WTC11 (cell line): ENCODE data around the gene RNF40. TPM values are rescaled to one million over a fixed set of nuclear protein-coding genes. Genes with fewer than 3 reads are reported as not detected.

ENCODE experiments used
- ATAC-seq: fragments of 200-7000 bp; cut with Tn5 transposase; 2 replicates; pipeline ENCODE4 v1.10.0; 2021; ENCODE audit warnings: mild to moderate bottlenecking, moderate library complexity
- CTCF ChIA-PET: fragments of 300-600 bp; sonication (Branson Sonifier 250); formaldehyde crosslinking; loops from one replicate; lab custom pipeline; 2021; ENCODE audit warnings: antibody characterized with exemption; lab: Charles Lee
- POLR2A ChIA-PET: fragments of 350-600 bp; sonication (Branson Sonifier 250); formaldehyde crosslinking; loops from one replicate; lab custom pipeline; 2021; ENCODE audit warnings: antibody characterized with exemption; lab: Charles Lee
- DNase-seq: peaks from one replicate; pipeline ENCODE4 v3.0.0; 2021; ENCODE audit warnings: low spot score
- H3K27ac Mint-ChIP-seq: 2 replicates; pipeline ENCODE4 v1.8.0; 2021; ENCODE audit warnings: mixed read lengths
- H3K27me3 Mint-ChIP-seq: 2 replicates; pipeline ENCODE4 v1.8.0; 2021; ENCODE audit warnings: low read depth, mild to moderate bottlenecking, moderate library complexity, mixed read lengths
- H3K36me3 Mint-ChIP-seq: 2 replicates; pipeline ENCODE4 v1.8.0; 2021; ENCODE audit warnings: mixed read lengths
- H3K4me1 Mint-ChIP-seq: 2 replicates; pipeline ENCODE4 v1.8.0; 2022; ENCODE audit warnings: mixed read lengths
- H3K4me3 Mint-ChIP-seq: 2 replicates; pipeline ENCODE4 v1.8.0; 2021; ENCODE audit warnings: mild to moderate bottlenecking, moderate library complexity, mixed read lengths
- H3K9me3 Mint-ChIP-seq: 2 replicates; pipeline ENCODE4 v1.8.0; 2021; ENCODE audit warnings: mixed read lengths
- CREB1 ChIP-seq: sonication (generic); formaldehyde crosslinking; IDR thresholded peaks from 2 replicates; pipeline ENCODE4 v1.8.0; 2023; ENCODE audit warnings: mild to moderate bottlenecking, missing genetic modification reagents
- GABPB1 ChIP-seq: sonication (generic); formaldehyde crosslinking; IDR thresholded peaks from 2 replicates; pipeline ENCODE4 v1.8.1; 2023; ENCODE audit warnings: mild to moderate bottlenecking, missing genetic modification reagents
- GRHL2 ChIP-seq: fragments of 250-450 bp; sonication (Bioruptor Pico); IDR thresholded peaks from 2 replicates; pipeline ENCODE4 v1.8.0; 2022; ENCODE audit warnings: mild to moderate bottlenecking, moderate library complexity; ENCODE audit not compliant: insufficient replicate concordance, severe bottlenecking
- GTF2I ChIP-seq: fragments of 250-450 bp; sonication (Bioruptor Pico); conservative IDR thresholded peaks from 2 replicates; pipeline ENCODE4 v1.4.0; 2021; ENCODE audit warnings: mild to moderate bottlenecking
- JUN ChIP-seq: sonication (generic); formaldehyde crosslinking; IDR thresholded peaks from 2 replicates; pipeline ENCODE4 v1.8.0; 2023; ENCODE audit warnings: mild to moderate bottlenecking, missing genetic modification reagents
- KAT7 ChIP-seq: sonication (generic); formaldehyde crosslinking; IDR thresholded peaks from 2 replicates; pipeline ENCODE4 v1.8.1; 2023; ENCODE audit warnings: missing genetic modification reagents, mild to moderate bottlenecking, borderline replicate concordance
- RELA ChIP-seq: sonication (generic); formaldehyde crosslinking; IDR thresholded peaks from 2 replicates; pipeline ENCODE4 v1.8.1; 2022; ENCODE audit warnings: missing genetic modification reagents, mild to moderate bottlenecking, borderline replicate concordance
- RORB ChIP-seq: fragments of 250-450 bp; sonication (Bioruptor Pico); IDR thresholded peaks from 2 replicates; pipeline ENCODE4 v1.9.0; 2021; ENCODE audit warnings: mild to moderate bottlenecking
- ZNF263 ChIP-seq: sonication (generic); formaldehyde crosslinking; IDR thresholded peaks from 2 replicates; pipeline ENCODE4 v1.8.1; 2022; ENCODE audit warnings: low read depth, mild to moderate bottlenecking, moderate library complexity, missing genetic modification reagents
- total RNA-seq: library from RNA; stranded (reverse); gene quantifications from 3 replicates; pipeline ENCODE4 v1.2.3, GENCODE V29; 2021
- TF ChIP-seq, protein P1 (sequence below): sonication (generic); formaldehyde crosslinking; IDR thresholded peaks from 2 replicates; pipeline ENCODE4 v1.8.1; 2023; ENCODE audit warnings: mild to moderate bottlenecking, missing genetic modification reagents
- TF ChIP-seq, protein P2 (sequence below): fragments of 250-450 bp; sonication (Bioruptor Pico); conservative IDR thresholded peaks from 2 replicates; pipeline ENCODE4 v1.9.0; 2021; ENCODE audit warnings: mild to moderate bottlenecking
- TF ChIP-seq, protein P3 (sequence below): fragments of 250-450 bp; sonication (Bioruptor Pico); IDR thresholded peaks from 2 replicates; pipeline ENCODE4 v1.9.0; 2021; ENCODE audit warnings: mild to moderate bottlenecking
- TF ChIP-seq, protein P4 (sequence below): fragments of 250-450 bp; sonication (Bioruptor Pico); IDR thresholded peaks from 2 replicates; pipeline ENCODE4 v1.9.0; 2021; ENCODE audit warnings: mild to moderate bottlenecking
- TF ChIP-seq, protein P5 (sequence below): sonication (generic); formaldehyde crosslinking; IDR thresholded peaks from 2 replicates; pipeline ENCODE4 v1.8.0; 2022; ENCODE audit warnings: mild to moderate bottlenecking, missing genetic modification reagents
- TF ChIP-seq, protein P6 (sequence below): sonication (generic); formaldehyde crosslinking; IDR thresholded peaks from 2 replicates; pipeline ENCODE4 v1.8.1; 2022; ENCODE audit warnings: mild to moderate bottlenecking, missing genetic modification reagents, moderate library complexity, borderline replicate concordance
- TF ChIP-seq, protein P7 (sequence below): sonication (generic); formaldehyde crosslinking; conservative IDR thresholded peaks from 2 replicates; pipeline ENCODE4 v1.8.1; 2022; ENCODE audit warnings: mild to moderate bottlenecking, missing genetic modification reagents
- TF ChIP-seq, protein P8 (sequence below): sonication (generic); formaldehyde crosslinking; IDR thresholded peaks from 2 replicates; pipeline ENCODE4 v1.8.0; 2022; ENCODE audit warnings: mild to moderate bottlenecking, missing genetic modification reagents

RNF40 gene
- total RNA-seq, 1 experiment from 2014 or later: 77.1 TPM

DNA sequence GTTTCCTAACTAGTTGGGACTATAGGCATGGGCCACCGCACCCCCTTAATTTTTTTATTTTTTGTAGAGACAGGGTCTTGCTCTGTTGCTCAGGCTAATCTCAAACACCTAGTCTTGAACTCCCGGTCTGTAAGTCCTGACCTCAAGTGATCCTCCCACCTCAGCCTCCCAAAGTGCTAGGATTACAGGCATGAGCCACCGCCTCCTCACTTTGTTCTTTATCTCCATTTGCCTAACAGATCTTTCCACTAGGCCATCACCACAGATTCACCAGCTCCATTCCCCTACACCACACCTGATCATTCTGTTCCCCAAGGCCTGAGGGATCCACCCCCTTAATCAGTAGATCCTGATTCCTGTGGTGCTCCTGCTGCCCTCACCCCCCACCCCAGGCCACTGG, 32.5 kb downstream of the RNF40 start (continued):
- TF ChIP-seq, protein P1, sequence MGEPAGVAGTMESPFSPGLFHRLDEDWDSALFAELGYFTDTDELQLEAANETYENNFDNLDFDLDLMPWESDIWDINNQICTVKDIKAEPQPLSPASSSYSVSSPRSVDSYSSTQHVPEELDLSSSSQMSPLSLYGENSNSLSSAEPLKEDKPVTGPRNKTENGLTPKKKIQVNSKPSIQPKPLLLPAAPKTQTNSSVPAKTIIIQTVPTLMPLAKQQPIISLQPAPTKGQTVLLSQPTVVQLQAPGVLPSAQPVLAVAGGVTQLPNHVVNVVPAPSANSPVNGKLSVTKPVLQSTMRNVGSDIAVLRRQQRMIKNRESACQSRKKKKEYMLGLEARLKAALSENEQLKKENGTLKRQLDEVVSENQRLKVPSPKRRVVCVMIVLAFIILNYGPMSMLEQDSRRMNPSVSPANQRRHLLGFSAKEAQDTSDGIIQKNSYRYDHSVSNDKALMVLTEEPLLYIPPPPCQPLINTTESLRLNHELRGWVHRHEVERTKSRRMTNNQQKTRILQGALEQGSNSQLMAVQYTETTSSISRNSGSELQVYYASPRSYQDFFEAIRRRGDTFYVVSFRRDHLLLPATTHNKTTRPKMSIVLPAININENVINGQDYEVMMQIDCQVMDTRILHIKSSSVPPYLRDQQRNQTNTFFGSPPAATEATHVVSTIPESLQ (CRISPR knock-in tag): no peak

DNA sequence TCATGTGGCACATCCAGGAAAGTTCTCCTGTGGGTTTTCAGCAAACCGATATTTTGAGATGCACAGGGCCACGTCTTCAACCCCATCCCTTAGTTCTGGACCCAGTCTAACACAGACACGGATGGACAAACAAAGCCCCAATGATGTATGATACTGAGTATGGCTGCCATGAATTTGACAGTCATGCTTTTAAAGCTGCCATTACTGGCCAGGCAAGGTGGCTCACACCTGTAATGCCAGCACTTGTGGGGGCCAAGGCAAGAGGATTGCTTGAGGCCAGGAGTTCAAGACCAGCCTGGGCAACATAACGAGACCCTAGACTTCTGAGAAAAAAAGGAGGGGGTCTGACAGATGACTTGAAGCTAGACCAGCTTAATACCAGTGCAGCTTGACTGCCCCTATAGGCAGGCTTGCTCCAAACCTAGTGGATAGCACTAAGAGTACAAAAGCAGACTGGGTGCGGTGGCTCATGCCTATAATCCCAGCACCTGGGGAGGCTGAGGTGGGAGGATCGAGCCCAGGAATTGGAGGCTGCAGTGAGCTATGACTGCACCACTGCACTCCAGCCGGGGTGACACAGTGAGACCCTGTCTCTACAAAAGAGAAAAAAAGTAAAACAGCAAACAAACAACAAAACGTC, 35.7 kb downstream of the RNF40 start:
- TF ChIP-seq, protein P2, sequence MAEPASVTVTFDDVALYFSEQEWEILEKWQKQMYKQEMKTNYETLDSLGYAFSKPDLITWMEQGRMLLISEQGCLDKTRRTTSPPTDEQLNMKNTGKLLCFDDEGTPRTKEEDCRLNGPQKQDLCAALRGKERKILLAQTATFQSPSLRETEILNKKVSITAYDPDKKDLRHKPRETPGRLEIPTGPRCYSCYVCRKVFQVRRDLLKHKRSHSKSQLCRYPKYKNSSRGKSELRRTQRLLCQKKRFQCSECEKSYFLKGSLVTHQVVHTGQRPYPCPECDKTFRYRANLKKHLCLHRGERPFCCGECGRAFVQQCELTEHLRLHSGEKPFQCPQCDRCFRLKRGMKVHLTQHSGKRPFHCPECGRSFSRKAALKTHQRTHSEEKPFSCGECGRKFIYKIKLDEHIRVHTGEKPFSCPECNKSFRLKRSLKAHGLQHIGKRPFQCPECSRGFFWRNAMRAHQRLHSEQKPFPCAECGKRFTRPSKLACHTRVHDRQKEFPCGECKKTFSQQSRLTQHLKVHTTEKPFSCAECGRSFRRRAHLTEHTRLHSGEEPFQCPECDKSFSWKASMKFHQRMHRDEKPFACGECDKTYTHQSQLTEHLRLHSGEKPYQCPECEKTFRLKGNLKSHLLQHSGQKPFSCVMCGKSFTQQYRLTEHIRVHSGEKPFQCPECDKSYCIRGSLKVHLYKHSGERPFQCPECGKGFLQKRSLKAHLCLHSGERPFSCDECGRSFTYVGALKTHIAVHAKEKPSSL: no peak
- no peak for TF ChIP-seq ZNF263
- TF ChIP-seq, protein P3, sequence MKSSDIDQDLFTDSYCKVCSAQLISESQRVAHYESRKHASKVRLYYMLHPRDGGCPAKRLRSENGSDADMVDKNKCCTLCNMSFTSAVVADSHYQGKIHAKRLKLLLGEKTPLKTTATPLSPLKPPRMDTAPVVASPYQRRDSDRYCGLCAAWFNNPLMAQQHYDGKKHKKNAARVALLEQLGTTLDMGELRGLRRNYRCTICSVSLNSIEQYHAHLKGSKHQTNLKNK (CRISPR knock-in tag): no peak
- TF ChIP-seq, protein P4, sequence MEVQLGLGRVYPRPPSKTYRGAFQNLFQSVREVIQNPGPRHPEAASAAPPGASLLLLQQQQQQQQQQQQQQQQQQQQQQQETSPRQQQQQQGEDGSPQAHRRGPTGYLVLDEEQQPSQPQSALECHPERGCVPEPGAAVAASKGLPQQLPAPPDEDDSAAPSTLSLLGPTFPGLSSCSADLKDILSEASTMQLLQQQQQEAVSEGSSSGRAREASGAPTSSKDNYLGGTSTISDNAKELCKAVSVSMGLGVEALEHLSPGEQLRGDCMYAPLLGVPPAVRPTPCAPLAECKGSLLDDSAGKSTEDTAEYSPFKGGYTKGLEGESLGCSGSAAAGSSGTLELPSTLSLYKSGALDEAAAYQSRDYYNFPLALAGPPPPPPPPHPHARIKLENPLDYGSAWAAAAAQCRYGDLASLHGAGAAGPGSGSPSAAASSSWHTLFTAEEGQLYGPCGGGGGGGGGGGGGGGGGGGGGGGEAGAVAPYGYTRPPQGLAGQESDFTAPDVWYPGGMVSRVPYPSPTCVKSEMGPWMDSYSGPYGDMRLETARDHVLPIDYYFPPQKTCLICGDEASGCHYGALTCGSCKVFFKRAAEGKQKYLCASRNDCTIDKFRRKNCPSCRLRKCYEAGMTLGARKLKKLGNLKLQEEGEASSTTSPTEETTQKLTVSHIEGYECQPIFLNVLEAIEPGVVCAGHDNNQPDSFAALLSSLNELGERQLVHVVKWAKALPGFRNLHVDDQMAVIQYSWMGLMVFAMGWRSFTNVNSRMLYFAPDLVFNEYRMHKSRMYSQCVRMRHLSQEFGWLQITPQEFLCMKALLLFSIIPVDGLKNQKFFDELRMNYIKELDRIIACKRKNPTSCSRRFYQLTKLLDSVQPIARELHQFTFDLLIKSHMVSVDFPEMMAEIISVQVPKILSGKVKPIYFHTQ: no peak
- no peak for TF ChIP-seq GRHL2 (CRISPR knock-in tag)
- TF ChIP-seq, protein P5, sequence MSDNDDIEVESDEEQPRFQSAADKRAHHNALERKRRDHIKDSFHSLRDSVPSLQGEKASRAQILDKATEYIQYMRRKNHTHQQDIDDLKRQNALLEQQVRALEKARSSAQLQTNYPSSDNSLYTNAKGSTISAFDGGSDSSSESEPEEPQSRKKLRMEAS (CRISPR knock-in tag): no peak
- no peak for TF ChIP-seq KAT7 (CRISPR knock-in tag)
- TF ChIP-seq, protein P6, sequence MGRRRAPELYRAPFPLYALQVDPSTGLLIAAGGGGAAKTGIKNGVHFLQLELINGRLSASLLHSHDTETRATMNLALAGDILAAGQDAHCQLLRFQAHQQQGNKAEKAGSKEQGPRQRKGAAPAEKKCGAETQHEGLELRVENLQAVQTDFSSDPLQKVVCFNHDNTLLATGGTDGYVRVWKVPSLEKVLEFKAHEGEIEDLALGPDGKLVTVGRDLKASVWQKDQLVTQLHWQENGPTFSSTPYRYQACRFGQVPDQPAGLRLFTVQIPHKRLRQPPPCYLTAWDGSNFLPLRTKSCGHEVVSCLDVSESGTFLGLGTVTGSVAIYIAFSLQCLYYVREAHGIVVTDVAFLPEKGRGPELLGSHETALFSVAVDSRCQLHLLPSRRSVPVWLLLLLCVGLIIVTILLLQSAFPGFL (CRISPR knock-in tag): no peak
- no peak for TF ChIP-seq GABPB1
- no peak for TF ChIP-seq CREB1 (CRISPR knock-in tag)
- TF ChIP-seq, protein P7, sequence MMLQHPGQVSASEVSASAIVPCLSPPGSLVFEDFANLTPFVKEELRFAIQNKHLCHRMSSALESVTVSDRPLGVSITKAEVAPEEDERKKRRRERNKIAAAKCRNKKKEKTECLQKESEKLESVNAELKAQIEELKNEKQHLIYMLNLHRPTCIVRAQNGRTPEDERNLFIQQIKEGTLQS (CRISPR knock-in tag): no peak
- TF ChIP-seq, protein P1 (CRISPR knock-in tag): no peak
- TF ChIP-seq JUN (CRISPR knock-in tag): no peak
- no peak for TF ChIP-seq RORB (CRISPR knock-in tag)
- TF ChIP-seq, protein P8, sequence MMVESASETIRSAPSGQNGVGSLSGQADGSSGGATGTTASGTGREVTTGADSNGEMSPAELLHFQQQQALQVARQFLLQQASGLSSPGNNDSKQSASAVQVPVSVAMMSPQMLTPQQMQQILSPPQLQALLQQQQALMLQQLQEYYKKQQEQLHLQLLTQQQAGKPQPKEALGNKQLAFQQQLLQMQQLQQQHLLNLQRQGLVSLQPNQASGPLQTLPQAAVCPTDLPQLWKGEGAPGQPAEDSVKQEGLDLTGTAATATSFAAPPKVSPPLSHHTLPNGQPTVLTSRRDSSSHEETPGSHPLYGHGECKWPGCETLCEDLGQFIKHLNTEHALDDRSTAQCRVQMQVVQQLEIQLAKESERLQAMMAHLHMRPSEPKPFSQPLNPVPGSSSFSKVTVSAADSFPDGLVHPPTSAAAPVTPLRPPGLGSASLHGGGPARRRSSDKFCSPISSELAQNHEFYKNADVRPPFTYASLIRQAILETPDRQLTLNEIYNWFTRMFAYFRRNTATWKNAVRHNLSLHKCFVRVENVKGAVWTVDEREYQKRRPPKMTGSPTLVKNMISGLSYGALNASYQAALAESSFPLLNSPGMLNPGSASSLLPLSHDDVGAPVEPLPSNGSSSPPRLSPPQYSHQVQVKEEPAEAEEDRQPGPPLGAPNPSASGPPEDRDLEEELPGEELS (CRISPR knock-in tag): no peak
- TF ChIP-seq RELA: no peak
- no peak for TF ChIP-seq GTF2I (CRISPR knock-in tag)
- TF ChIP-seq, all 79 proteins: peak for 0
- no peaks in the 10 kb centered on the region for H3K9me3 Mint-ChIP-seq
- no peak overlapping the region for H3K4me3 Mint-ChIP-seq
- POLR2A ChIA-PET: interaction anchor here (1.5 kb wide), 1 partner anchor 22 kb away, joined by 3 read pairs; no protein-coding TSS in a partner anchor
- H3K4me1 Mint-ChIP-seq: 0 out of 2 replicates have a peak, but pooled peaks cover 4% of the 10 kb centered on the region
- ATAC-seq (peak; percentile 90), DNase-seq (no peak)
- peaks cover 39% of the 10 kb centered on the region for H3K27me3 Mint-ChIP-seq
- no peak overlapping the region for H3K27ac Mint-ChIP-seq
- CTCF ChIA-PET: interaction anchor here (1.0 to 3.6 kb wide), 5 partner anchors 16 to 104 kb away, joined by 3 to 15 read pairs (median 4); no protein-coding TSS in a partner anchor
- H3K36me3 Mint-ChIP-seq: no peaks in the 10 kb centered on the region
